ENCODE data around the gene RND1. TPM values are rescaled to one million over a fixed set of nuclear protein-coding genes. Genes with fewer than 3 reads are reported as not detected.
"Not testable (repeated sequence)": the region's sequence is repeated elsewhere in the genome, so short reads cannot be mapped to it uniquely, and the experiment has no call there.

Gene RND1
- total RNA-seq, 1 experiment from 2014 or later = 5.1 TPM

- H3K4me1 ChIP-seq = peaks cover 8% of the 10 kb centered on the region
- H3K36me3 ChIP-seq (ENCODE audit: control insufficient read depth, insufficient read depth, low read length) = no peaks in the 10 kb centered on the region
- TF ChIP-seq CTCF (IDR thresholded peaks at IDR 0.05; ENCODE audit: insufficient read depth in 1 of 2, low read depth in 1 of 2, low read length in 1 of 2, severe bottlenecking in 1 of 2, unreplicated experiment in 1 of 2) = no peak
- no TSS peak for BruUV-seq (replicated peaks)
- H3K4me3 ChIP-seq (ENCODE audit: low read depth, low read length) = no peak overlapping the region
- CTCF ChIA-PET = interaction anchor here (1.4 to 8.2 kb wide), 2 partner anchors 27 to 34 kb away, joined by 6 to 321 read pairs; no protein-coding TSS in a partner anchor
- H3K27me3 ChIP-seq (replicated peaks; ENCODE audit: control insufficient read depth, insufficient read depth, low read length) = no peaks in the 10 kb centered on the region
- DNase-seq = no peak
- H3K27ac Mint-ChIP-seq (ENCODE audit: unreplicated experiment) = no peak overlapping the region
- H3K27me3 Mint-ChIP-seq (ENCODE audit: insufficient read depth, unreplicated experiment) = no peaks in the 10 kb centered on the region
- H3K36me3 Mint-ChIP-seq (ENCODE audit: insufficient read depth, unreplicated experiment) = peaks cover 16% of the 10 kb centered on the region
- no peaks in the 10 kb centered on the region for H3K9me3 Mint-ChIP-seq (ENCODE audit: unreplicated experiment)
- H3K4me1 Mint-ChIP-seq (ENCODE audit: low read depth, unreplicated experiment) = peaks cover 10% of the 10 kb centered on the region
- intact Hi-C loops (cut with micrococcal nuclease; ENCODE audit: unreplicated experiment) = no loop called here
- H3K4me3 Mint-ChIP-seq (ENCODE audit: unreplicated experiment) = no peak overlapping the region
- POLR2A ChIA-PET = interaction anchor here (1.1 kb wide), 1 partner anchor 9 kb away, joined by 5 read pairs; no protein-coding TSS in a partner anchor
- H3K9me3 ChIP-seq = no peaks in the 10 kb centered on the region
These were observed 9.3 kb downstream of the RND1 start for GRCh38 chr12:48856379-48856778.

GRCh38 chr12:48854932-48855331, 10.7 kb downstream of the RND1 start:
- H3K4me3 ChIP-seq (ENCODE audit: low read depth, low read length); intact Hi-C loops (cut with micrococcal nuclease; ENCODE audit: unreplicated experiment); H3K36me3 ChIP-seq (ENCODE audit: control insufficient read depth, insufficient read depth, low read length); H3K9me3 Mint-ChIP-seq (ENCODE audit: unreplicated experiment); H3K27ac Mint-ChIP-seq (ENCODE audit: unreplicated experiment); DNase-seq; H3K4me3 Mint-ChIP-seq (ENCODE audit: unreplicated experiment); H3K27me3 Mint-ChIP-seq (ENCODE audit: insufficient read depth, unreplicated experiment); H3K9me3 ChIP-seq; H3K27me3 ChIP-seq (replicated peaks; ENCODE audit: control insufficient read depth, insufficient read depth, low read length); BruUV-seq (replicated peaks); H3K4me1 ChIP-seq: not testable (repeated sequence)
- H3K36me3 Mint-ChIP-seq (ENCODE audit: insufficient read depth, unreplicated experiment) = peaks cover 16% of the 10 kb centered on the region
- POLR2A ChIA-PET = interaction anchor here (1.9 kb wide), 1 partner anchor 36 kb away, joined by 6 read pairs; no protein-coding TSS in a partner anchor
- peaks cover 22% of the 10 kb centered on the region for H3K4me1 Mint-ChIP-seq (ENCODE audit: low read depth, unreplicated experiment)
- CTCF ChIA-PET = interaction anchor here (8.2 kb wide), 1 partner anchor 36 kb away, joined by 321 read pairs; no protein-coding TSS in a partner anchor

GRCh38 chr12:48854488-48854887, 11.2 kb downstream of the RND1 start:
- ChIA-PET CTCF (interaction anchor here (8.2 kb wide), 1 partner anchor 36 kb away, joined by 321 read pairs; no protein-coding TSS in a partner anchor), POLR2A (interaction anchor here (1.9 kb wide), 1 partner anchor 36 kb away, joined by 6 read pairs; no protein-coding TSS in a partner anchor)
- TF ChIP-seq CTCF (IDR thresholded peaks at IDR 0.05; ENCODE audit: insufficient read depth in 1 of 2, low read depth in 1 of 2, low read length in 1 of 2, severe bottlenecking in 1 of 2, unreplicated experiment in 1 of 2) = no peak
- no peaks in the 10 kb centered on the region for H3K36me3 ChIP-seq (ENCODE audit: control insufficient read depth, insufficient read depth, low read length)
- Mint-ChIP-seq H3K4me1 (ENCODE audit: low read depth, unreplicated experiment) (peaks cover 25% of the 10 kb centered on the region), H3K27me3 (ENCODE audit: insufficient read depth, unreplicated experiment) (no peaks in the 10 kb centered on the region), H3K36me3 (ENCODE audit: insufficient read depth, unreplicated experiment) (peaks cover 16% of the 10 kb centered on the region), H3K9me3 (ENCODE audit: unreplicated experiment) (no peaks in the 10 kb centered on the region), H3K4me3 (ENCODE audit: unreplicated experiment) (no peak overlapping the region), H3K27ac (ENCODE audit: unreplicated experiment) (no peak overlapping the region)
- no peak for DNase-seq
- H3K27me3 ChIP-seq (replicated peaks; ENCODE audit: control insufficient read depth, insufficient read depth, low read length) = no peaks in the 10 kb centered on the region
- H3K4me1 ChIP-seq = peaks cover 8% of the 10 kb centered on the region
- no peaks in the 10 kb centered on the region for H3K9me3 ChIP-seq
- no peak overlapping the region for H3K4me3 ChIP-seq (ENCODE audit: low read depth, low read length)
- intact Hi-C loops (cut with micrococcal nuclease; ENCODE audit: unreplicated experiment) = no loop called here
- no TSS peak for BruUV-seq (replicated peaks)
